KMS-11 (cell line): Measurements from ENCODE around the gene PAQR5.

Experiments used
- H2AFZ ChIP-seq: fragments of 200-600 bp; sonication (generic); 2 replicates; pipeline ENCODE4 v1.6.1; 2016; ENCODE audit warnings: antibody characterized with exemption, mixed run types, low read depth
- H3K27ac ChIP-seq: fragments of 200-600 bp; sonication (generic); 2 replicates; pipeline ENCODE4 v1.6.1; 2016; ENCODE audit warnings: mild to moderate bottlenecking, mixed run types
- H3K27me3 ChIP-seq: fragments of 200-600 bp; sonication (generic); 2 replicates; pipeline ENCODE4 v1.6.1; 2017; ENCODE audit warnings: mild to moderate bottlenecking, low read depth, mixed run types, moderate library complexity; ENCODE audit not compliant: insufficient read depth
- H3K36me3 ChIP-seq: fragments of 200-600 bp; sonication (generic); 2 replicates; pipeline ENCODE4 v1.6.1; 2017; ENCODE audit warnings: mild to moderate bottlenecking, mixed run types; ENCODE audit not compliant: insufficient read depth
- H3K4me1 ChIP-seq: fragments of 200-600 bp; sonication (generic); 2 replicates; pipeline ENCODE4 v1.6.1; 2016; ENCODE audit warnings: mild to moderate bottlenecking, low read depth, mixed run types; ENCODE audit not compliant: poor library complexity, severe bottlenecking
- H3K4me2 ChIP-seq: fragments of 200-600 bp; sonication (generic); 2 replicates; pipeline ENCODE4 v1.7.0; 2016; ENCODE audit warnings: mild to moderate bottlenecking, mixed run types
- H3K4me3 ChIP-seq: fragments of 200-600 bp; sonication (generic); IDR thresholded peaks from 2 replicates; pipeline ENCODE4 v1.6.1; 2017; ENCODE audit warnings: low read depth, low read length, mixed read lengths; ENCODE audit not compliant: insufficient read depth
- H3K79me2 ChIP-seq: fragments of 200-600 bp; sonication (generic); 2 replicates; pipeline ENCODE4 v1.6.1; 2016; ENCODE audit warnings: low read depth, mixed run types; ENCODE audit not compliant: insufficient read depth
- H3K9ac ChIP-seq: fragments of 200-600 bp; sonication (generic); 2 replicates; pipeline ENCODE4 v1.6.1; 2016; ENCODE audit warnings: mild to moderate bottlenecking, mixed run types
- H4K20me1 ChIP-seq: fragments of 200-600 bp; sonication (generic); 2 replicates; pipeline ENCODE4 v1.6.1; 2016; ENCODE audit warnings: mild to moderate bottlenecking, mixed run types; ENCODE audit not compliant: insufficient read depth
- CTCF ChIP-seq: fragments of 200-600 bp; sonication (generic); conservative IDR thresholded peaks from 2 replicates; pipeline ENCODE4 v1.6.1; 2017; ENCODE audit warnings: low read depth, mild to moderate bottlenecking, antibody characterized with exemption, low read length, moderate library complexity, mixed read lengths

The PAQR5 gene

GRCh38 chr15:69359722-69360121 lies 61.0 kb downstream of the PAQR5 start:
- H3K9ac ChIP-seq, result no peak overlapping the region
- H3K36me3 ChIP-seq, result no peaks in the 10 kb centered on the region
- H3K4me3 ChIP-seq, result no peak overlapping the region
- no peak overlapping the region for H3K27ac ChIP-seq
- no peak overlapping the region for H2AFZ ChIP-seq
- H3K79me2 ChIP-seq, result no peaks in the 10 kb centered on the region
- no peak for TF ChIP-seq CTCF
- no peak overlapping the region for H3K4me2 ChIP-seq
- H4K20me1 ChIP-seq, result no peaks in the 10 kb centered on the region
- no peaks in the 10 kb centered on the region for H3K27me3 ChIP-seq
- H3K4me1 ChIP-seq, result no peaks in the 10 kb centered on the region

GRCh38 chr15:69360642-69361041 lies 61.9 kb downstream of the PAQR5 start:
- H3K27me3 ChIP-seq, result no peaks in the 10 kb centered on the region
- H3K9ac ChIP-seq, result no peak overlapping the region
- H3K36me3 ChIP-seq, result no peaks in the 10 kb centered on the region
- H3K4me3 ChIP-seq, result no peak overlapping the region
- no peak for TF ChIP-seq CTCF
- no peaks in the 10 kb centered on the region for H3K79me2 ChIP-seq
- H3K4me1 ChIP-seq, result no peaks in the 10 kb centered on the region
- no peaks in the 10 kb centered on the region for H4K20me1 ChIP-seq
- H2AFZ ChIP-seq, result no peak overlapping the region
- no peak overlapping the region for H3K4me2 ChIP-seq
- H3K27ac ChIP-seq, result no peak overlapping the region

DNA sequence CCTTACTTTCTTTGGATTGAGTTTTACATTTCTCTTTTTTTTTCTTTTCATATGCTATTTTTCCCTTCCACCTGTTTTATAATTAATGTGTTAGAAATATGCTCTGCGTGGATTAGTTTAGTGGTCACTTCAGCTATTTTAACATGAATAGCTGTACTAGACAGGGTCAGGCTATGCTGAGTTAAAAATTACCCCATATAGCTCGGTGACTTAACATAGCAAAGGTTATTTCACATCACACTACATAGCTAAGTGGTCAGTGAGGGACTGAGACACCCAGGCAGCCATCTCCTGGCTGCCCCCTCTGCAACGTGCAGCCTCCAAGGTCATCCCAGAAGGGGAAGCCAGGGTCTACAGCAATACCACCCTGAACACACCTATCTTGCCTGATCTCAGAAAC lies 68.5 kb downstream of the PAQR5 start:
- no peak overlapping the region for H3K4me3 ChIP-seq
- no peak for TF ChIP-seq CTCF
- no peak overlapping the region for H3K4me2 ChIP-seq
- no peak overlapping the region for H2AFZ ChIP-seq
- H3K9ac ChIP-seq, result no peak overlapping the region
- H3K27me3 ChIP-seq, result no peaks in the 10 kb centered on the region
- H3K27ac ChIP-seq, result no peak overlapping the region
- H3K4me1 ChIP-seq, result no peaks in the 10 kb centered on the region
- H3K79me2 ChIP-seq, result no peaks in the 10 kb centered on the region
- no peaks in the 10 kb centered on the region for H3K36me3 ChIP-seq
- H4K20me1 ChIP-seq, result no peaks in the 10 kb centered on the region

DNA sequence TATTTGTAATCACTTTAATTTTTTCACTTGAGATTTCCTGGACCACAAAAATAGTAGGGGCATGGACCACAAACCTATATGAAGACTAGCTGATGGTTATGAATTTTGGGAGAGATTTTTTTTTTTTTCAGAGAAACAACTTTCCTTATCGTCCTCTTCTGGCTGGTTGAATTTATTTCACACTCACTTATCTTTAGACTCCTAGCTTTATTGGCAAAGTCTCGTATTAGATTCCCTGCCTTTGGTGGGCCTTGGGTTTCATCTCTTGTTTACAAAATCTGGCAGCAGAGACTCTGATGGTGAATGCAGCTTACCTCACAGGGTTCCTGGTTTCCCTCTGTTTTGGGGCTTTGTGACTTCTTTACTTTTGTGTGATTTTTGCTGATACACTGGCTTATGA lies 70.9 kb downstream of the PAQR5 start:
- TF ChIP-seq CTCF, result no peak
- Histone ChIP-seq H3K36me3 (no peaks in the 10 kb centered on the region), H3K4me3 (no peak overlapping the region), H3K27ac (no peak overlapping the region), H3K79me2 (no peaks in the 10 kb centered on the region), H3K4me2 (no peak overlapping the region), H4K20me1 (no peaks in the 10 kb centered on the region), H3K9ac (no peak overlapping the region), H3K27me3 (no peaks in the 10 kb centered on the region), H3K4me1 (no peaks in the 10 kb centered on the region), H2AFZ (no peak overlapping the region)

DNA sequence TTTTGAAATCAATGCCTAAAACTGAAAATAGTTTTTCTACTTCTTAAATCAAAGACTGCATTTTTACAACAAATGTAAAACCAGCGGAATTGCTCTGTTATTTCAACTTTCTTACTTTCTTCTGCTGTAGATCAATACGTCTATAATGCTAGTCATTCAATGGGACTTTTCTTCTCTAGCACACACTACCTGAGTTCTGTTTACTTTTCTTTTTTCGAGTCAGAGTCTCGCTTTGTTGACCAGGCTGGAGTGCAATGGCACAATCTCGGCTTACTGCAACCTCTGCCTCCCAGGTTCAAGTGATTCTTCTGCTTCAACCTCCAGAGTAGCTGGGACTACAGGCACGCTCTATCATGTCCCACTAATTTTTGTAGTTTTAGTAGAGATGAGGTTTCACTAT lies 74.7 kb downstream of the PAQR5 start:
- H3K79me2 ChIP-seq, result no peaks in the 10 kb centered on the region
- H3K27ac ChIP-seq, result no peak overlapping the region
- no peak for TF ChIP-seq CTCF
- no peak overlapping the region for H3K9ac ChIP-seq
- H3K4me1 ChIP-seq, result no peaks in the 10 kb centered on the region
- H2AFZ ChIP-seq, result no peak overlapping the region
- H4K20me1 ChIP-seq, result no peaks in the 10 kb centered on the region
- H3K36me3 ChIP-seq, result no peaks in the 10 kb centered on the region
- no peak overlapping the region for H3K4me2 ChIP-seq
- H3K4me3 ChIP-seq, result no peak overlapping the region
- no peaks in the 10 kb centered on the region for H3K27me3 ChIP-seq
